GM19372 (cell line): ENCODE measurements around the gene XCR1.
"Not testable (repeated sequence)": the region's sequence is repeated elsewhere in the genome, so short reads cannot be mapped to it uniquely, and the experiment has no call there.

Experiments
- ATAC-seq: cut with Tn5 transposase; IDR thresholded peaks from one replicate; pipeline ENCODE4 v1.9.1; 2021; ENCODE audit warnings: mild to moderate bottlenecking, low read depth, moderate library complexity; ENCODE audit not compliant: unreplicated experiment

The XCR1 gene

GRCh38 chr3:46027021-46027705 lies at the start of gene XCR1:
XCR1 (minus strand) TSS chr3:46027483; CDS start chr3:46021947, 5,536 bp downstream.
- no peak for ATAC-seq

GRCh38 chr3:46076606-46077005 lies 49.3 kb upstream of the XCR1 start:
- no peak for ATAC-seq

- no peak for ATAC-seq
Measured at GRCh38 chr3:46075816-46076215, 48.5 kb upstream of the XCR1 start.

GRCh38 chr3:46071222-46071858 lies 44.1 kb upstream of the XCR1 start:
- ATAC-seq: no peak

GRCh38 chr3:46070595-46071093 lies 43.4 kb upstream of the XCR1 start:
- ATAC-seq: no peak

GRCh38 chr3:46068501-46068900 lies 41.2 kb upstream of the XCR1 start:
- ATAC-seq: no peak

- no peak for ATAC-seq
Measured at GRCh38 chr3:46067401-46067800, 40.1 kb upstream of the XCR1 start.

- no peak for ATAC-seq
Measured at GRCh38 chr3:46065750-46066256, 38.5 kb upstream of the XCR1 start.

- ATAC-seq: peak; percentile 56
Measured at GRCh38 chr3:46065294-46065705, 38.0 kb upstream of the XCR1 start.

- ATAC-seq: no peak
Measured at GRCh38 chr3:46062679-46063078, 35.4 kb upstream of the XCR1 start.

- no peak for ATAC-seq
Measured at GRCh38 chr3:46061887-46062286, 34.6 kb upstream of the XCR1 start.

GRCh38 chr3:46061108-46061720 lies 33.9 kb upstream of the XCR1 start:
- ATAC-seq: no peak

- no peak for ATAC-seq
Measured at GRCh38 chr3:46060551-46060950, 33.3 kb upstream of the XCR1 start.

- no peak for ATAC-seq
Measured at GRCh38 chr3:46059432-46059831, 32.1 kb upstream of the XCR1 start.

- ATAC-seq: no peak
Measured at GRCh38 chr3:46058981-46059380, 31.7 kb upstream of the XCR1 start.

GRCh38 chr3:46057716-46058115 lies 30.4 kb upstream of the XCR1 start:
- no peak for ATAC-seq

GRCh38 chr3:46056686-46057085 lies 29.4 kb upstream of the XCR1 start:
- ATAC-seq: no peak

GRCh38 chr3:46053761-46054515 lies 26.7 kb upstream of the XCR1 start:
- not testable (repeated sequence) for ATAC-seq

GRCh38 chr3:46053265-46053664 lies 26.0 kb upstream of the XCR1 start:
- ATAC-seq: not testable (repeated sequence)

- no peak for ATAC-seq
Measured at GRCh38 chr3:46052531-46052930, 25.2 kb upstream of the XCR1 start.

- ATAC-seq: no peak
Measured at GRCh38 chr3:46049093-46049492, 21.8 kb upstream of the XCR1 start.
